Heart left ventricle (tissue), 16 donors: ENCODE data around the gene BOD1L1. TPM values are rescaled to one million over a fixed set of nuclear protein-coding genes. Genes with fewer than 3 reads are reported as not detected.
A peak's percentile ranks its signal among the peaks of the same experiment; 100 is the strongest.

Experiments
- ATAC-seq, 4 donors: fragments of 200-7000 bp; cut with Tn5 transposase; one replicate each; pipeline ENCODE4 v1.9.1; 2020 to 2022; ENCODE audit warnings: moderate library complexity in 4 of 4, mild to moderate bottlenecking in 3 of 4, moderate number of reproducible peaks in 1 of 4
- DNase-seq, 5 donors: peaks; one replicate each; pipeline ENCODE4 v3.0.0-alpha.2; 2020
- H3K27ac ChIP-seq, 12 donors: fragments of 200-600 bp; sonication (generic) in 4 of 12; one replicate each; pipeline versions ENCODE4 v1.5.0 to v1.8.0; 2016 to 2022; ENCODE audit warnings: mild to moderate bottlenecking in 2 of 12
- H3K27me3 ChIP-seq, 9 donors: fragments of 200-600 bp; sonication (generic) in 2 of 9; one replicate each; pipeline versions ENCODE4 v1.5.1 to v1.8.0; 2016 to 2022; ENCODE audit warnings: mild to moderate bottlenecking in 3 of 9
- H3K36me3 ChIP-seq, 9 donors: fragments of 200-600 bp; sonication (generic) in 2 of 9; one replicate each; pipeline versions ENCODE4 v1.5.0 to v1.8.0; 2018 to 2022; ENCODE audit warnings: mild to moderate bottlenecking in 2 of 9
- H3K4me1 ChIP-seq, 12 donors: fragments of 200-600 bp; sonication (generic) in 4 of 12; one replicate each; pipeline versions ENCODE4 v1.5.0 to v1.8.0; 2016 to 2022; ENCODE audit warnings: mild to moderate bottlenecking in 3 of 12
- H3K4me3 ChIP-seq, 12 donors: fragments of 200-600 bp; sonication (generic) in 4 of 12; one replicate each; pipeline versions ENCODE4 v1.5.0 to v1.8.0; 2017 to 2022; ENCODE audit warnings: mild to moderate bottlenecking in 9 of 12, moderate library complexity in 4 of 12
- H3K9me3 ChIP-seq, 12 donors: fragments of 200-600 bp; sonication (generic) in 4 of 12; one replicate each; pipeline versions ENCODE4 v1.5.0 to v1.8.0; 2016 to 2022; ENCODE audit warnings: mild to moderate bottlenecking in 1 of 12
- POLR2A ChIP-seq, 2 donors: fragments of 450-650 bp; IDR thresholded peaks; one replicate each; pipeline ENCODE4 v1.6.1; 2017; ENCODE audit warnings: antibody characterized with exemption in 2 of 2, mild to moderate bottlenecking in 2 of 2, moderate library complexity in 2 of 2
- WGBS, 4 donors: extraction: QIAGEN DNeasy Blood & Tissue Kit in 2 of 4; methylation state at CpG; one replicate each; pipeline versions ENCODE4 v1.1.5 to v1.1.7; 2013 to 2018; 5-methylcytosine and 5-hydroxymethylcytosine counted together
- intact Hi-C, 10 donors: fragments of 100-400 bp; cut with DNase I; formaldehyde crosslinking; loops; one replicate each; pipeline versions ENCODE4 v1.11.1 to v1.14.2; 2022
- polyA plus RNA-seq, 2 donors: library from polyadenylated mRNA; stranded (reverse); fragments of 200-250 nt; gene quantifications; one replicate each; pipeline ENCODE4 v1.2.3, GENCODE V29; 2013
- total RNA-seq, 9 donors: library from RNA; depleted of rRNA in 2 of 9; stranded (reverse); fragments of >200 nt in 2 of 9; fragmentation: NEBNext Ultra II Directional in 3 of 9; extraction: Animal tissue kit (Norgen Biotek cat#: 25700) in 3 of 9; gene quantifications; one replicate each; pipeline versions ENCODE4 v1.1.0 to v1.2.4, GENCODE V29; 2016 to 2023
- TF ChIP-seq, protein P1 (sequence below), 12 donors: fragments of 200-600 bp; sonication (generic) in 4 of 12; IDR thresholded peaks; one replicate each; pipeline versions ENCODE4 v1.5.0 to v1.8.0; 2018 to 2022; ENCODE audit warnings: antibody characterized with exemption in 12 of 12, mild to moderate bottlenecking in 5 of 12
- donor health status: ischemic (EF 13 %, LVEDD 7.1; RV severe dilation, severe dysfunction).
- donor health status: healthy with polysubstance abuse.
- donor health status: DM: no; HTN: yes; CAD: no.
- donor health status: DM: no; HTN: no; CAD: no.
- donor health status: ischemic (EF 25% LVEDD 6.9; RV normal size, moderate dysfunction).
- donor health status: ischemic (EF 25% LVEDD 5.7; RV mildly dilated, moderate dysfunction).
- donor health status: healthy.
- donor health status: DM: yes; HTN: yes; CAD: no.
- donor health status: ischemic (EF 35%, LVEDD 5.7; RV mildly dilated, moderate dysfunction).
- donor health status: nonischemic (EF 11% LVEDD 7.7; RV severe dilation, severe dysfunction).
- donor health status: DM: yes; HTN: yes; CAD: no.
- donor health status: PGD.
- donor health status: ischemic (EF 29% LVEDD 5.4; RV normal size, mild dysfunction).
- donor health status: nonischemic (EF 23%, LVEDD 6.1; RV moderate dilation, normal function).

BOD1L1 gene
- total and polyA plus RNA-seq, 11 donors = 10.9 to 29.2 (median 18.7) TPM

- Histone ChIP-seq H3K9me3 (no peaks in the 10 kb centered on the region), H3K4me1 (no peaks in the 10 kb centered on the region), H3K27ac (peak overlapping the region in 1 of 12 donors; percentile 46), H3K27me3 (no peaks in the 10 kb centered on the region), H3K36me3 (peaks cover 0 to 100% (median 100%) of the 10 kb centered on the region in 9 donors), H3K4me3 (no peak overlapping the region)
- no peak for ATAC-seq
- WGBS, 4 donors = 93 to 95% (median 94%) methylated on average over 4 of the region's 4 CpGs
- intact Hi-C loops = no loop called here
- DNase-seq = no peak
- TF ChIP-seq POLR2A (IDR thresholded peaks at IDR 0.05) = no peak
- TF ChIP-seq, protein P1, sequence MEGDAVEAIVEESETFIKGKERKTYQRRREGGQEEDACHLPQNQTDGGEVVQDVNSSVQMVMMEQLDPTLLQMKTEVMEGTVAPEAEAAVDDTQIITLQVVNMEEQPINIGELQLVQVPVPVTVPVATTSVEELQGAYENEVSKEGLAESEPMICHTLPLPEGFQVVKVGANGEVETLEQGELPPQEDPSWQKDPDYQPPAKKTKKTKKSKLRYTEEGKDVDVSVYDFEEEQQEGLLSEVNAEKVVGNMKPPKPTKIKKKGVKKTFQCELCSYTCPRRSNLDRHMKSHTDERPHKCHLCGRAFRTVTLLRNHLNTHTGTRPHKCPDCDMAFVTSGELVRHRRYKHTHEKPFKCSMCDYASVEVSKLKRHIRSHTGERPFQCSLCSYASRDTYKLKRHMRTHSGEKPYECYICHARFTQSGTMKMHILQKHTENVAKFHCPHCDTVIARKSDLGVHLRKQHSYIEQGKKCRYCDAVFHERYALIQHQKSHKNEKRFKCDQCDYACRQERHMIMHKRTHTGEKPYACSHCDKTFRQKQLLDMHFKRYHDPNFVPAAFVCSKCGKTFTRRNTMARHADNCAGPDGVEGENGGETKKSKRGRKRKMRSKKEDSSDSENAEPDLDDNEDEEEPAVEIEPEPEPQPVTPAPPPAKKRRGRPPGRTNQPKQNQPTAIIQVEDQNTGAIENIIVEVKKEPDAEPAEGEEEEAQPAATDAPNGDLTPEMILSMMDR (IDR thresholded peaks at IDR 0.05) = no peak
Measured at GRCh38 chr4:13592220-13592619, 35.3 kb downstream of the BOD1L1 start.

- no peak for DNase-seq
- no peak overlapping the region for H3K27ac ChIP-seq
- no peak for TF ChIP-seq POLR2A (IDR thresholded peaks at IDR 0.05)
- TF ChIP-seq, protein P1 (IDR thresholded peaks at IDR 0.05) = no peak
- H3K4me3 ChIP-seq = no peak overlapping the region
- 65 to 84% (median 70%) methylated on average over 2 of the region's 2 CpGs for whole genome bisulfite sequencing, 4 donors
- intact Hi-C loops = no loop called here
- no peak for ATAC-seq
- H3K4me1 ChIP-seq = peaks cover 0 to 6% (median 0%) of the 10 kb centered on the region in 12 donors
- peaks cover 0 to 100% (median 100%) of the 10 kb centered on the region in 9 donors for H3K36me3 ChIP-seq
- no peaks in the 10 kb centered on the region for H3K9me3 ChIP-seq
- H3K27me3 ChIP-seq = no peaks in the 10 kb centered on the region
Measured at GRCh38 chr4:13590766-13591165, 36.8 kb downstream of the BOD1L1 start.

DNA sequence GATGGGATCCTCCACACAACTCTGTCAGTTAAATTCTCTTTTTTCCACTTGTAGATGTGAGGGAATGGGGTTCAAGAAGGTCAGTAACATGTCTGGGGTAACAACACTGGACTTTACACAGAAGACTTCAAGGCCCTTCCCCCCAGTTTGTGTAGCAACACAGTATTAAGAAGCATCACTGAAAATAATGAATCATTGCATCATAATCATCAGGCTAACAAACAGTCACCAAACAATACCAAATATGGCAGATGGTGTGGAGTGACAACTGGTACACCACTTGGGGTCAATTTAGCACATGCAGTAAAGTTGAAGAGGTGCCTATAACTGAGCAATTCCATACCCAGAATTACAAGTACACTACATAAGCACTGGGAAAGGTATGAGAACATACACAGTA is 38.6 kb downstream of the BOD1L1 start:
- intact Hi-C loops = no loop called here
- no peaks in the 10 kb centered on the region for H3K27me3 ChIP-seq
- ATAC-seq (no peak), DNase-seq (no peak)
- no peak overlapping the region for H3K4me3 ChIP-seq
- peaks cover 0 to 99% (median 91%) of the 10 kb centered on the region in 9 donors for H3K36me3 ChIP-seq
- H3K9me3 ChIP-seq = no peaks in the 10 kb centered on the region
- peaks cover 0 to 6% (median 0%) of the 10 kb centered on the region in 12 donors for H3K4me1 ChIP-seq
- no peak overlapping the region for H3K27ac ChIP-seq
- TF ChIP-seq, protein P1 (IDR thresholded peaks at IDR 0.05) = no peak
- no peak for TF ChIP-seq POLR2A (IDR thresholded peaks at IDR 0.05)

GRCh38 chr4:13584481-13584880 is 43.0 kb downstream of the BOD1L1 start:
- no peak overlapping the region for H3K27ac ChIP-seq
- peaks cover 0 to 99% (median 91%) of the 10 kb centered on the region in 9 donors for H3K36me3 ChIP-seq
- no peaks in the 10 kb centered on the region for H3K27me3 ChIP-seq
- 91 to 94% (median 93%) methylated on average over 5 of the region's 5 CpGs for WGBS, 4 donors
- intact Hi-C loops = no loop called here
- peaks cover 0 to 6% (median 0%) of the 10 kb centered on the region in 12 donors for H3K4me1 ChIP-seq
- DNase-seq = no peak
- ATAC-seq = no peak
- H3K4me3 ChIP-seq = no peak overlapping the region
- no peak for TF ChIP-seq POLR2A (IDR thresholded peaks at IDR 0.05)
- TF ChIP-seq, protein P1 (IDR thresholded peaks at IDR 0.05) = no peak
- H3K9me3 ChIP-seq = no peaks in the 10 kb centered on the region
